ENCODE results near the gene NLRP1. TPM values are rescaled to one million over a fixed set of nuclear protein-coding genes. Genes with fewer than 3 reads are reported as not detected.

Gene NLRP1
- total and polyA plus RNA-seq, 2 experiments from 2014 or later, result 42.9 to 64.8 TPM

DNA sequence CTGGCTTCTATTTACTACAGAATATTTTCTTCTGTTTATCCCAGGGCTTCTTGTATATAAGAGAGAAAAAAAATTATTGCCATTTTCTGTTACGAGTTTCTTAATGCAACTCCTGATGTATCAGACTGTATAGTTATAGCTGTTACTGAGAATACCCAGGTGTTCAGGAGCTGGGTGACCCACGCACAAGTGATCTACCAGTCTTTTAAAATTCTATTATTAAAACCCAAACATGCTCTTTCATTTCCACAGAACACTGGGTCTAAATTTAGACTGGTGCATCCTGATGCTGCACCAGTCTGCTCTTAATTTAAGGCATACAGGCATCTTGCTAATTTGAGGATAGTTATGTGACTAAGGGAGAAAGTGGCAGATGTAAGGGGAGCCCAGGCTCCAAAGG lies 31.2 kb upstream of the NLRP1 start:
- no peaks in the 10 kb centered on the region for H4K20me1 ChIP-seq (ENCODE audit: insufficient read depth, poor library complexity, severe bottlenecking)
- H3K4me2 ChIP-seq, result no peak overlapping the region
- TF ChIP-seq EZH2 (IDR thresholded peaks at IDR 0.05; ENCODE audit: borderline replicate concordance), result no peak
- TF ChIP-seq, protein P1, sequence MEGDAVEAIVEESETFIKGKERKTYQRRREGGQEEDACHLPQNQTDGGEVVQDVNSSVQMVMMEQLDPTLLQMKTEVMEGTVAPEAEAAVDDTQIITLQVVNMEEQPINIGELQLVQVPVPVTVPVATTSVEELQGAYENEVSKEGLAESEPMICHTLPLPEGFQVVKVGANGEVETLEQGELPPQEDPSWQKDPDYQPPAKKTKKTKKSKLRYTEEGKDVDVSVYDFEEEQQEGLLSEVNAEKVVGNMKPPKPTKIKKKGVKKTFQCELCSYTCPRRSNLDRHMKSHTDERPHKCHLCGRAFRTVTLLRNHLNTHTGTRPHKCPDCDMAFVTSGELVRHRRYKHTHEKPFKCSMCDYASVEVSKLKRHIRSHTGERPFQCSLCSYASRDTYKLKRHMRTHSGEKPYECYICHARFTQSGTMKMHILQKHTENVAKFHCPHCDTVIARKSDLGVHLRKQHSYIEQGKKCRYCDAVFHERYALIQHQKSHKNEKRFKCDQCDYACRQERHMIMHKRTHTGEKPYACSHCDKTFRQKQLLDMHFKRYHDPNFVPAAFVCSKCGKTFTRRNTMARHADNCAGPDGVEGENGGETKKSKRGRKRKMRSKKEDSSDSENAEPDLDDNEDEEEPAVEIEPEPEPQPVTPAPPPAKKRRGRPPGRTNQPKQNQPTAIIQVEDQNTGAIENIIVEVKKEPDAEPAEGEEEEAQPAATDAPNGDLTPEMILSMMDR (IDR thresholded peaks at IDR 0.05; ENCODE audit: poor library complexity), result no peak
- TF ChIP-seq EZH2phosphoT487 (IDR thresholded peaks at IDR 0.05; ENCODE audit: low read depth, severe bottlenecking, unreplicated experiment), result no peak
- 78% methylated on average over 2 of the region's 2 CpGs for WGBS (ENCODE audit: low lambda C conversion rate, missing lambda C conversion rate)
- no peak for DNase-seq (ENCODE audit: low spot score)
- no peak overlapping the region for H2AFZ ChIP-seq
- no peak overlapping the region for H3K27ac ChIP-seq
- no peaks in the 10 kb centered on the region for H3K9me3 ChIP-seq (ENCODE audit: low read depth)
- no peaks in the 10 kb centered on the region for H3K4me1 ChIP-seq (ENCODE audit: insufficient read depth)
- H3K9me2 ChIP-seq (replicated peaks; ENCODE audit: insufficient read depth), result no peaks in the 10 kb centered on the region
- H3K4me3 ChIP-seq, result no peak overlapping the region
- no peaks in the 10 kb centered on the region for H3K36me3 ChIP-seq (replicated peaks; ENCODE audit: insufficient read depth, low read depth)
- no peaks in the 10 kb centered on the region for H3K27me3 ChIP-seq
- H3K79me2 ChIP-seq, result no peaks in the 10 kb centered on the region

GRCh38 chr17:5610956-5611355 lies 26.6 kb upstream of the NLRP1 start:
- no peaks in the 10 kb centered on the region for H3K4me1 ChIP-seq (ENCODE audit: insufficient read depth)
- H3K9me2 ChIP-seq (replicated peaks; ENCODE audit: insufficient read depth), result no peaks in the 10 kb centered on the region
- H3K9me3 ChIP-seq (ENCODE audit: low read depth), result no peaks in the 10 kb centered on the region
- no peaks in the 10 kb centered on the region for H3K27me3 ChIP-seq
- no peak overlapping the region for H3K4me2 ChIP-seq
- DNase-seq (ENCODE audit: low spot score), result no peak
- H3K36me3 ChIP-seq (replicated peaks; ENCODE audit: insufficient read depth, low read depth), result no peaks in the 10 kb centered on the region
- H3K27ac ChIP-seq, result no peak overlapping the region
- no peak overlapping the region for H2AFZ ChIP-seq
- WGBS (ENCODE audit: low lambda C conversion rate, missing lambda C conversion rate), result 72% methylated on average over 6 of the region's 6 CpGs
- no peak overlapping the region for H3K4me3 ChIP-seq
- TF ChIP-seq EZH2phosphoT487 (IDR thresholded peaks at IDR 0.05; ENCODE audit: low read depth, severe bottlenecking, unreplicated experiment), result no peak
- TF ChIP-seq EZH2 (IDR thresholded peaks at IDR 0.05; ENCODE audit: borderline replicate concordance), result no peak
- TF ChIP-seq, protein P1 (IDR thresholded peaks at IDR 0.05; ENCODE audit: poor library complexity), result no peak
- H3K79me2 ChIP-seq, result no peaks in the 10 kb centered on the region
- H4K20me1 ChIP-seq (ENCODE audit: insufficient read depth, poor library complexity, severe bottlenecking), result no peaks in the 10 kb centered on the region

GRCh38 chr17:5608399-5609112 lies 24.2 kb upstream of the NLRP1 start:
- Histone ChIP-seq H3K4me2 (no peak overlapping the region), H3K4me3 (no peak overlapping the region), H2AFZ (no peak overlapping the region), H3K27me3 (no peaks in the 10 kb centered on the region), H3K27ac (no peak overlapping the region), H3K9me3 (ENCODE audit: low read depth) (no peaks in the 10 kb centered on the region), H3K36me3 (replicated peaks; ENCODE audit: insufficient read depth, low read depth) (no peaks in the 10 kb centered on the region), H3K79me2 (no peaks in the 10 kb centered on the region), H3K9me2 (replicated peaks; ENCODE audit: insufficient read depth) (no peaks in the 10 kb centered on the region), H3K4me1 (ENCODE audit: insufficient read depth) (no peaks in the 10 kb centered on the region), H4K20me1 (ENCODE audit: insufficient read depth, poor library complexity, severe bottlenecking) (no peaks in the 10 kb centered on the region)
- no peak for DNase-seq (ENCODE audit: low spot score)
- TF ChIP-seq, protein P1 (IDR thresholded peaks at IDR 0.05; ENCODE audit: poor library complexity), result no peak
- TF ChIP-seq EZH2 (IDR thresholded peaks at IDR 0.05; ENCODE audit: borderline replicate concordance), result no peak
- TF ChIP-seq EZH2phosphoT487 (IDR thresholded peaks at IDR 0.05; ENCODE audit: low read depth, severe bottlenecking, unreplicated experiment), result no peak
- 82% methylated on average over 12 of the region's 12 CpGs for WGBS (ENCODE audit: low lambda C conversion rate, missing lambda C conversion rate)
